SK-N-SH (cell line): ENCODE measurements around the gene NLGN1.

Source experiments
- CHD2 ChIP-seq: fragments of 150-350 bp; IDR thresholded peaks from 2 replicates; pipeline ENCODE4 v1.6.1; 2018; ENCODE audit warnings: low read length; ENCODE audit not compliant: partially characterized antibody
- CTCF ChIP-seq: fragments of 200-600 bp; sonication (generic); IDR thresholded peaks from 2 replicates; pipeline ENCODE4 v1.6.1; 2017; ENCODE audit warnings: antibody characterized with exemption, mild to moderate bottlenecking, moderate library complexity
- EP300 ChIP-seq, 2 experiments: IDR thresholded peaks; 2 replicates each; pipeline versions ENCODE4 v1.4.0 to v1.6.1; 2012; ENCODE audit warnings: borderline replicate concordance in 1 of 2, low read depth in 1 of 2, low read length in 1 of 2
- GABPA ChIP-seq: IDR thresholded peaks from 2 replicates; pipeline ENCODE4 v1.4.0; 2012; ENCODE audit warnings: low read depth, mild to moderate bottlenecking
- REST ChIP-seq: IDR thresholded peaks from 2 replicates; pipeline ENCODE4 v1.6.1; 2012; ENCODE audit warnings: mild to moderate bottlenecking, low read depth, low read length, moderate library complexity
- RXRA ChIP-seq: IDR thresholded peaks from 2 replicates; pipeline ENCODE4 v1.4.0; 2012; ENCODE audit warnings: low read depth, mild to moderate bottlenecking, borderline replicate concordance
- SIN3A ChIP-seq: IDR thresholded peaks from 2 replicates; pipeline ENCODE4 v1.6.1; 2012; ENCODE audit warnings: low read depth, mild to moderate bottlenecking, low read length, moderate library complexity, borderline replicate concordance
- SMC3 ChIP-seq: IDR thresholded peaks from 2 replicates; pipeline ENCODE4 v1.6.1; 2012; ENCODE audit warnings: low read depth, low read length, improper control_type of control experiment
- TAF1 ChIP-seq: IDR thresholded peaks from 2 replicates; pipeline ENCODE4 v1.6.1; 2012; ENCODE audit warnings: low read depth, mild to moderate bottlenecking, low read length, moderate library complexity, borderline replicate concordance
- USF2 ChIP-seq: fragments of 150-350 bp; IDR thresholded peaks from 2 replicates; pipeline ENCODE4 v1.6.1; 2017; ENCODE audit warnings: antibody characterized with exemption, low read length, low read depth, borderline replicate concordance
- YY1 ChIP-seq: IDR thresholded peaks from 2 replicates; pipeline ENCODE4 v1.4.0; 2012; ENCODE audit warnings: low read depth, mild to moderate bottlenecking
- ZBTB33 ChIP-seq: IDR thresholded peaks from 2 replicates; pipeline ENCODE4 v1.4.0; 2012; ENCODE audit warnings: low read depth, borderline replicate concordance

GRCh38 chr3:174122411-174122810 lies 724.9 kb downstream of the NLGN1 start:
- TF ChIP-seq CTCF (no peak), SMC3 (no peak), EP300 (IDR thresholded peaks at IDR 0.05; ENCODE audit: borderline replicate concordance in 1 of 2, low read depth in 1 of 2, low read length in 1 of 2) (no peak), TAF1 (no peak), YY1 (no peak), ZBTB33 (no peak), CHD2 (no peak), USF2 (no peak), SIN3A (no peak), GABPA (no peak), RXRA (no peak), REST (no peak)
